Activated T-helper 2 cell treated with anti-CD3 and anti-CD28 coated beads, Interferon-gamma antibody, Interleukin-2, Interleukin-4, amounts not matched to agents 10 μg/mL and 5 μg/mL and 100 μg/mL, durations not matched to agents 14 hours and 24 hours and 36 hours (primary cell): ENCODE data around the gene ITGB7. TPM values are rescaled to one million over a fixed set of nuclear protein-coding genes. Genes with fewer than 3 reads are reported as not detected.
A peak's percentile ranks its signal among the peaks of the same experiment; 100 is the strongest.

ENCODE experiments used
- DNase-seq: peaks from one replicate; pipeline ENCODE4 v3.0.0; 2021; ENCODE audit warnings: low spot score
- H3K27ac Mint-ChIP-seq: one replicate; pipeline ENCODE4 v1.8.0; 2021; ENCODE audit warnings: mixed read lengths
- H3K27me3 Mint-ChIP-seq: one replicate; pipeline ENCODE4 v1.8.0; 2021; ENCODE audit warnings: low read depth, mixed read lengths
- H3K36me3 Mint-ChIP-seq: one replicate; pipeline ENCODE4 v1.8.0; 2021; ENCODE audit warnings: low read depth, mixed read lengths
- H3K4me1 Mint-ChIP-seq: one replicate; pipeline ENCODE4 v1.8.0; 2021; ENCODE audit warnings: low read depth, mixed read lengths
- H3K4me3 Mint-ChIP-seq: one replicate; pipeline ENCODE4 v1.8.0; 2021; ENCODE audit warnings: low read depth, mild to moderate bottlenecking, moderate library complexity, mixed read lengths
- H3K9me3 Mint-ChIP-seq: one replicate; pipeline ENCODE4 v1.8.0; 2021; ENCODE audit warnings: mixed read lengths
- intact Hi-C: fragments of 100-400 bp; cut with micrococcal nuclease; formaldehyde crosslinking; loops from one replicate; pipeline ENCODE4 v1.15.1; 2023
- total RNA-seq: library from RNA; stranded (reverse); gene quantifications from 2 replicates; pipeline ENCODE4 v1.2.3, GENCODE V29; 2022

ITGB7 gene
- total RNA-seq, 1 donor from 2014 or later = 208 TPM

GRCh38 chr12:53218551-53219291 is 11.7 kb upstream of the ITGB7 start:
- intact Hi-C loops = loop anchor here (1.0 to 2.0 kb wide), 2 partner anchors 14 to 106 kb away; no protein-coding TSS in a partner anchor
- Mint-ChIP-seq H3K27me3 (no peaks in the 10 kb centered on the region), H3K36me3 (peaks cover 35% of the 10 kb centered on the region), H3K27ac (peak overlapping the region; percentile 94), H3K9me3 (no peaks in the 10 kb centered on the region), H3K4me3 (peak overlapping the region; percentile 96), H3K4me1 (peaks cover 64% of the 10 kb centered on the region)
- no peak for DNase-seq

- Mint-ChIP-seq H3K4me1 (peaks cover 65% of the 10 kb centered on the region), H3K36me3 (peaks cover 43% of the 10 kb centered on the region), H3K9me3 (no peaks in the 10 kb centered on the region), H3K4me3 (peak overlapping the region; percentile 96), H3K27ac (peak overlapping the region; percentile 85), H3K27me3 (no peaks in the 10 kb centered on the region)
- intact Hi-C loops = loop anchor here (2.0 kb wide), 1 partner anchor 13 kb away; no protein-coding TSS in a partner anchor
- no peak for DNase-seq
Measured at GRCh38 chr12:53217931-53218307, 10.9 kb upstream of the ITGB7 start.

GRCh38 chr12:53217051-53217930 is 10.2 kb upstream of the ITGB7 start:
- H3K4me3 Mint-ChIP-seq = peak overlapping the region; percentile 96
- peaks cover 49% of the 10 kb centered on the region for H3K36me3 Mint-ChIP-seq
- no peaks in the 10 kb centered on the region for H3K27me3 Mint-ChIP-seq
- no peak for DNase-seq
- peaks cover 60% of the 10 kb centered on the region for H3K4me1 Mint-ChIP-seq
- peak overlapping the region; percentile 85 for H3K27ac Mint-ChIP-seq
- no peaks in the 10 kb centered on the region for H3K9me3 Mint-ChIP-seq
- intact Hi-C loops = no loop called here

- H3K4me1 Mint-ChIP-seq = peaks cover 57% of the 10 kb centered on the region
- no peak overlapping the region for H3K4me3 Mint-ChIP-seq
- DNase-seq = no peak
- intact Hi-C loops = no loop called here
- H3K27me3 Mint-ChIP-seq = no peaks in the 10 kb centered on the region
- H3K36me3 Mint-ChIP-seq = peaks cover 60% of the 10 kb centered on the region
- no peaks in the 10 kb centered on the region for H3K9me3 Mint-ChIP-seq
- no peak overlapping the region for H3K27ac Mint-ChIP-seq
Measured at GRCh38 chr12:53215497-53215896, 8.4 kb upstream of the ITGB7 start.

GRCh38 chr12:53214687-53215455 is 7.8 kb upstream of the ITGB7 start:
- no peak for DNase-seq
- Mint-ChIP-seq H3K4me3 (no peak overlapping the region), H3K9me3 (no peaks in the 10 kb centered on the region), H3K27me3 (no peaks in the 10 kb centered on the region), H3K27ac (no peak overlapping the region), H3K4me1 (peaks cover 58% of the 10 kb centered on the region), H3K36me3 (peaks cover 65% of the 10 kb centered on the region)
- intact Hi-C loops = no loop called here

- Mint-ChIP-seq H3K9me3 (no peaks in the 10 kb centered on the region), H3K36me3 (peaks cover 65% of the 10 kb centered on the region), H3K4me1 (peaks cover 55% of the 10 kb centered on the region), H3K27ac (no peak overlapping the region), H3K27me3 (no peaks in the 10 kb centered on the region), H3K4me3 (no peak overlapping the region)
- intact Hi-C loops = no loop called here
- DNase-seq = no peak
Measured at GRCh38 chr12:53214221-53214620, 7.2 kb upstream of the ITGB7 start.

- H3K4me1 Mint-ChIP-seq = peaks cover 59% of the 10 kb centered on the region
- intact Hi-C loops = loop anchor here (2.0 kb wide), 2 partner anchors 37 to 73 kb away; no protein-coding TSS in a partner anchor
- peak; percentile 73 for DNase-seq
- no peak overlapping the region for H3K4me3 Mint-ChIP-seq
- H3K27me3 Mint-ChIP-seq = no peaks in the 10 kb centered on the region
- no peaks in the 10 kb centered on the region for H3K9me3 Mint-ChIP-seq
- peaks cover 64% of the 10 kb centered on the region for H3K36me3 Mint-ChIP-seq
- peak overlapping the region; percentile 7 for H3K27ac Mint-ChIP-seq
Measured at GRCh38 chr12:53213348-53213747, 6.3 kb upstream of the ITGB7 start.

DNA sequence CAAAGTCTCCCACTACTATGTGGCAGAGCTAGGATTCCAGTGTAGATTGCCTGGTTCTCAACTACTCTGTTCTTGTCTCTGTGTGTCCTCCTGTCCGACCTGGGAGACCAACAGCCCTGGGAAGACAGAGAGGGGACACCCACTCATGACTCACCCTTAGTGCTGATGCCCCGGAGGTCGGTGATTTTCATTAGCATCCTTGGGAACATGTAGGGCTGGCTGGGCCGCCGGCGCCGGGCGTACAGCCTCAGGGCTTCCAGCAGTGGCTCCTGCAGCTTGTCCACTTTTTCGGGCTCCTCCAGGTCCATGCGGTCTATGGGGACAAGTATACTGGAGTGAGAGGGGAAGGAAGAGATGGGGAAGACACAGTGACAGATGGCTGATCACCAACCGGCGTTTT is 5.9 kb upstream of the ITGB7 start:
- no peaks in the 10 kb centered on the region for H3K9me3 Mint-ChIP-seq
- H3K4me1 Mint-ChIP-seq = peaks cover 61% of the 10 kb centered on the region
- H3K4me3 Mint-ChIP-seq = no peak overlapping the region
- H3K27ac Mint-ChIP-seq = no peak overlapping the region
- DNase-seq = no peak
- no peaks in the 10 kb centered on the region for H3K27me3 Mint-ChIP-seq
- intact Hi-C loops = loop anchor here (2.0 kb wide), 2 partner anchors 38 to 74 kb away; no protein-coding TSS in a partner anchor
- H3K36me3 Mint-ChIP-seq = peaks cover 64% of the 10 kb centered on the region

GRCh38 chr12:53211476-53212381 is 4.7 kb upstream of the ITGB7 start:
- no peak for DNase-seq
- H3K4me3 Mint-ChIP-seq = no peak overlapping the region
- no peaks in the 10 kb centered on the region for H3K9me3 Mint-ChIP-seq
- peak overlapping the region; percentile 9 for H3K27ac Mint-ChIP-seq
- no peaks in the 10 kb centered on the region for H3K27me3 Mint-ChIP-seq
- H3K4me1 Mint-ChIP-seq = peaks cover 56% of the 10 kb centered on the region
- H3K36me3 Mint-ChIP-seq = peaks cover 64% of the 10 kb centered on the region
- intact Hi-C loops = loop anchor here (2.0 kb wide), 2 partner anchors 39 to 75 kb away; no protein-coding TSS in a partner anchor

DNA sequence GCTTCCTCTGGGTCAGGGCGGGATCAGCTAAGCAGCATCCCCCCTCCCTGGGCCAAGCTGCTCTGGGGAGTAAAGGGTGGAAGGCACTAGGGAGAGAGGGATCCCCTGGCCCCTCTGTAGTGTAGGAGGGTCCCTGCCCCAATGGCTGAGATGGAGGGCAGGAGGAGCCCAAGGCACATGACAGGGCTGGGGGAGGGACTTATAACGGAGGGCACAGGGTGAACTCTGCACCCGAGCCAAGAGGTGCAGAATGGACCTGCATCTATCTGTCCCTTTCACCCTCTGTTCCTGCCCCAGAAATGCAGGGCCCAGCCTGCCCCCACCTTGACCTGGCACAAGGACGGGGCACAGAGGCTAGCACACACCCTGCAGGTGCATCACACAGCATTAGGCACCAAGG is 3.8 kb upstream of the ITGB7 start:
- Mint-ChIP-seq H3K27me3 (no peaks in the 10 kb centered on the region), H3K27ac (no peak overlapping the region), H3K9me3 (no peaks in the 10 kb centered on the region), H3K36me3 (peaks cover 56% of the 10 kb centered on the region), H3K4me1 (peaks cover 54% of the 10 kb centered on the region), H3K4me3 (no peak overlapping the region)
- no peak for DNase-seq
- intact Hi-C loops = no loop called here

DNA sequence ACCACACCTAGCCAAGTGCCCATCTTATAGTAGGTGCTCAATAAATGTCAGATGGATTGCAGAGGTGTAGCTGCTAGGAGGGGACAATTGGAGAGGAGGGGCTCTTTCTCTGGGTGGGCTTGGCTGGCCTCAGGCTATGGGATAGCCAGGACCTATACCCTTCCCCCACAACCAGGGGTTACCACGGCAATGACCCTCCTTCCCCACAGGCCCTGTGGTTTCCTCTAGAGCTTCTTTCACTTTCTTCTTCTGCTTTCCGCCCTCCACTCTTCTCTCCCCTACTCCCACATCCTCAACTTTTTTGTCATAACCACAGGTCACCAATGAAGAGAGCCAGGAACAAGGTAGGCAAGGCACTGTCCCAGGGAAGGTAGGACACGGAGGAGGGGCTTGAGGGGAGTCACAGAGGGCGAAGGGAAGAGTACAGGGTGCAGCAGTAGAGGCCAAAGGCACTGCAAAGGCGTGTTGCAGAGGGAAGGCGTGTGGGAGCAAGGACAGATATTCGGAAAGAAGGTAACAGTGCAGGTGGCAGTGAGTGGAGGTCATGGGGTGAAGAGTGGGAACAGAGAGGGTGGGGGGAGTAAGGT is 1.9 kb upstream of the ITGB7 start:
- Mint-ChIP-seq H3K4me3 (peak overlapping the region; percentile 77), H3K4me1 (peaks cover 57% of the 10 kb centered on the region), H3K9me3 (no peaks in the 10 kb centered on the region), H3K27ac (peak overlapping the region; percentile 81), H3K36me3 (peaks cover 48% of the 10 kb centered on the region), H3K27me3 (no peaks in the 10 kb centered on the region)
- intact Hi-C loops = loop anchor here (1.0 to 10.0 kb wide), 3 partner anchors 11 to 296 kb away; partner anchors contain the start of genes ESPL1, NPFF and TARBP2
- DNase-seq = peak; percentile 47
